ENCODE measurements around the gene CARS1. TPM values are rescaled to one million over a fixed set of nuclear protein-coding genes. Genes with fewer than 3 reads are reported as not detected.

The CARS1 gene
- total and polyA plus RNA-seq, 4 donors: 27.3 to 62.3 (median 37.7) TPM

DNA sequence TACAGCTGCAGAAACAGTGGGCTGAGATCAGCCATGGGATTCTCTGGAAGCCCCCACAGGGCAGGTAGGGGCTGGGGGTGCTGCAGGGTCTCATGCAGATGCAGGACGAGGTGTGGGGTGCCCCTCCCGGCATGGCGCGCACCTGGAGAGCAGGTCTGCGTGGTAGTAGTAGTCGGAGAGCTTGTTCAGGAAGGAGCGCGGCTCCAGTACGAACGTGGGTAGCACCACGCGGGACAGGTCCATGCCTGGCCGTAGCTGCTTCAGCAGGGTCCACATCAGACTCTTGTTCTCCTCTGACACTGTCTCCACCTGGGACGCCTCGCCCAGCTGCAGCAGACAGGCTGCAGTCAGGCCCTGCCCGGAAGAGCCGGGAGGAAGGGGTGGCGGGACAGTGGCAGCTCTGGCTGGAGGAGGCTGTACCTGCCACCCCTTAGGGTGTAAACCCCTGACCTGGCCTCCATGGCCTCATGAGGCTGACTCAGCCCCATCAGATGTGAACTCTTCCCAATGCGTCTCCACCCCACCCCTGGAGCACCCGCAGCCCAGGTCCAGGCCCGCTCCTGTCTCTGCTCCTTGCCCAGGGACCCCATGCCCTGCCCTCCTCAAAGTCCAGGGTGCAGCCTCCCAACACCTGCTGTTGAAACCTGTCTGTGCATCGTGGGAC, 47.0 kb upstream of the CARS1 start:
- Histone ChIP-seq H3K27me3 (ENCODE audit: control insufficient read depth in 3 of 3, insufficient read depth in 3 of 3, low read length in 2 of 3) (no peaks in the 10 kb centered on the region), H3K4me3 (no peak overlapping the region), H3K36me3 (ENCODE audit: control insufficient read depth in 4 of 4, insufficient read depth in 4 of 4, low read length in 4 of 4) (peaks cover 0 to 39% (median 2%) of the 10 kb centered on the region in 4 donors), H3K9me3 (ENCODE audit: control insufficient read depth in 4 of 4, insufficient read depth in 3 of 4, low read length in 3 of 4) (no peaks in the 10 kb centered on the region), H3K4me1 (ENCODE audit: control insufficient read depth in 5 of 5, insufficient read depth in 5 of 5, low read length in 5 of 5) (peaks cover 0 to 4% (median 0%) of the 10 kb centered on the region in 5 donors), H3K27ac (ENCODE audit: low read depth in 1 of 2, low read length in 1 of 2) (no peak overlapping the region), H3K9ac (ENCODE audit: insufficient read depth in 1 of 2, low read length in 2 of 2) (no peak overlapping the region)
- ATAC-seq (ENCODE audit: insufficient read depth, low FRiP score) (no peak), DNase-seq (no peak)
- TF ChIP-seq, protein P1, sequence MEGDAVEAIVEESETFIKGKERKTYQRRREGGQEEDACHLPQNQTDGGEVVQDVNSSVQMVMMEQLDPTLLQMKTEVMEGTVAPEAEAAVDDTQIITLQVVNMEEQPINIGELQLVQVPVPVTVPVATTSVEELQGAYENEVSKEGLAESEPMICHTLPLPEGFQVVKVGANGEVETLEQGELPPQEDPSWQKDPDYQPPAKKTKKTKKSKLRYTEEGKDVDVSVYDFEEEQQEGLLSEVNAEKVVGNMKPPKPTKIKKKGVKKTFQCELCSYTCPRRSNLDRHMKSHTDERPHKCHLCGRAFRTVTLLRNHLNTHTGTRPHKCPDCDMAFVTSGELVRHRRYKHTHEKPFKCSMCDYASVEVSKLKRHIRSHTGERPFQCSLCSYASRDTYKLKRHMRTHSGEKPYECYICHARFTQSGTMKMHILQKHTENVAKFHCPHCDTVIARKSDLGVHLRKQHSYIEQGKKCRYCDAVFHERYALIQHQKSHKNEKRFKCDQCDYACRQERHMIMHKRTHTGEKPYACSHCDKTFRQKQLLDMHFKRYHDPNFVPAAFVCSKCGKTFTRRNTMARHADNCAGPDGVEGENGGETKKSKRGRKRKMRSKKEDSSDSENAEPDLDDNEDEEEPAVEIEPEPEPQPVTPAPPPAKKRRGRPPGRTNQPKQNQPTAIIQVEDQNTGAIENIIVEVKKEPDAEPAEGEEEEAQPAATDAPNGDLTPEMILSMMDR (IDR thresholded peaks at IDR 0.05; ENCODE audit: control extremely low read depth, extremely low read depth): no peak
- WGBS, 2 donors: 90 to 93% methylated on average over 17 to 22 of the region's 22 CpGs

GRCh38 chr11:3103076-3103475, 45.9 kb upstream of the CARS1 start:
- H3K27ac ChIP-seq (ENCODE audit: low read depth in 1 of 2, low read length in 1 of 2): no peak overlapping the region
- peaks cover 0 to 39% (median 7%) of the 10 kb centered on the region in 4 donors for H3K36me3 ChIP-seq (ENCODE audit: control insufficient read depth in 4 of 4, insufficient read depth in 4 of 4, low read length in 4 of 4)
- no peak overlapping the region for H3K9ac ChIP-seq (ENCODE audit: insufficient read depth in 1 of 2, low read length in 2 of 2)
- no peak for DNase-seq
- no peak for ATAC-seq (ENCODE audit: insufficient read depth, low FRiP score)
- H3K4me1 ChIP-seq (ENCODE audit: control insufficient read depth in 5 of 5, insufficient read depth in 5 of 5, low read length in 5 of 5): peaks cover 0 to 4% (median 0%) of the 10 kb centered on the region in 5 donors
- H3K9me3 ChIP-seq (ENCODE audit: control insufficient read depth in 4 of 4, insufficient read depth in 3 of 4, low read length in 3 of 4): no peaks in the 10 kb centered on the region
- no peaks in the 10 kb centered on the region for H3K27me3 ChIP-seq (ENCODE audit: control insufficient read depth in 3 of 3, insufficient read depth in 3 of 3, low read length in 2 of 3)
- 83 to 92% methylated on average over 11 of the region's 11 CpGs for WGBS, 2 donors
- H3K4me3 ChIP-seq: no peak overlapping the region
- TF ChIP-seq, protein P1 (IDR thresholded peaks at IDR 0.05; ENCODE audit: control extremely low read depth, extremely low read depth): no peak

- DNase-seq (no peak), ATAC-seq (ENCODE audit: insufficient read depth, low FRiP score) (no peak)
- 94 to 98% methylated on average over 5 of the region's 5 CpGs for WGBS, 2 donors
- Histone ChIP-seq H3K27ac (ENCODE audit: low read depth in 1 of 2, low read length in 1 of 2) (no peak overlapping the region), H3K36me3 (ENCODE audit: control insufficient read depth in 4 of 4, insufficient read depth in 4 of 4, low read length in 4 of 4) (peaks cover 0 to 37% (median 7%) of the 10 kb centered on the region in 4 donors), H3K27me3 (ENCODE audit: control insufficient read depth in 3 of 3, insufficient read depth in 3 of 3, low read length in 2 of 3) (no peaks in the 10 kb centered on the region), H3K9ac (ENCODE audit: insufficient read depth in 1 of 2, low read length in 2 of 2) (no peak overlapping the region), H3K4me3 (no peak overlapping the region), H3K4me1 (ENCODE audit: control insufficient read depth in 5 of 5, insufficient read depth in 5 of 5, low read length in 5 of 5) (peaks cover 0 to 4% (median 0%) of the 10 kb centered on the region in 5 donors), H3K9me3 (ENCODE audit: control insufficient read depth in 4 of 4, insufficient read depth in 3 of 4, low read length in 3 of 4) (no peaks in the 10 kb centered on the region)
- TF ChIP-seq, protein P1 (IDR thresholded peaks at IDR 0.05; ENCODE audit: control extremely low read depth, extremely low read depth): no peak
Observed at GRCh38 chr11:3102641-3102921, 45.4 kb upstream of the CARS1 start.

All from lung (tissue), 12 donors.